Astrocyte (in vitro differentiated cells and primary cell): ENCODE data around the gene GPD1.

Source experiments
- CTCF ChIP-seq: IDR thresholded peaks from 2 replicates; pipeline ENCODE4 v1.5.1; 2011; ENCODE audit warnings: low read depth, mild to moderate bottlenecking, inconsistent platforms, low read length, moderate library complexity; ENCODE audit not compliant: insufficient read depth
- EZH2 ChIP-seq: IDR thresholded peaks from 2 replicates; pipeline ENCODE4 v1.6.1; 2012; ENCODE audit warnings: mild to moderate bottlenecking, low read length, inconsistent platforms; ENCODE audit not compliant: insufficient read depth

GRCh38 chr12:50084775-50085614, 18.8 kb upstream of the GPD1 start, which contains the start of gene SMARCD1:
- TF ChIP-seq CTCF, result peak; percentile 55
- TF ChIP-seq EZH2, result no peak
